ENCODE results near the gene FHOD1.

- no peak for TF ChIP-seq GATA3 (IDR thresholded peaks at IDR 0.05; ENCODE audit: low read depth, low read length)
- TF ChIP-seq GATA2 (IDR thresholded peaks at IDR 0.05; ENCODE audit: low read depth, low read length): no peak
Measured at GRCh38 chr16:67184453-67184994, 62.8 kb downstream of the FHOD1 start.

All from SH-SY5Y (cell line).